Caco-2 (cell line): ENCODE data around the gene ARHGAP15. TPM values are rescaled to one million over a fixed set of nuclear protein-coding genes. Genes with fewer than 3 reads are reported as not detected.

Experiments
- BruUV-seq: library from RNA; stranded (reverse); fragments of 400-500 nt; replicated peaks from 2 replicates; lab custom pipeline; 2021; lab: Mats Ljungman, UMichigan
- CTCF ChIA-PET: fragments of 300-600 bp; sonication (Branson Sonifier 250); formaldehyde crosslinking; loops from one replicate; lab custom pipeline; 2022; ENCODE audit warnings: antibody characterized with exemption; lab: Charles Lee
- POLR2A ChIA-PET: fragments of 300-600 bp; sonication (Branson Sonifier 250); formaldehyde crosslinking; loops from one replicate; lab custom pipeline; 2022; ENCODE audit warnings: antibody characterized with exemption; lab: Charles Lee
- DNase-seq, 2 experiments: peaks; one replicate each; pipeline versions ENCODE4 v3.0.0 to v3.0.0-alpha.2; 2020 to 2022
- H3K27me3 ChIP-seq: replicated peaks from 2 replicates; pipeline ENCODE4 v1.6.0; 2011; ENCODE audit warnings: low read length; ENCODE audit not compliant: control insufficient read depth, insufficient read depth
- H3K36me3 ChIP-seq: 2 replicates; pipeline ENCODE4 v1.5.1; 2011; ENCODE audit warnings: low read length; ENCODE audit not compliant: control insufficient read depth, insufficient read depth
- H3K4me1 ChIP-seq: fragments of 250-450 bp; sonication (Bioruptor Pico); 2 replicates; pipeline ENCODE4 v1.5.1; 2020; ENCODE audit warnings: mild to moderate bottlenecking
- H3K4me3 ChIP-seq: 2 replicates; pipeline ENCODE4 v1.5.1; 2011; ENCODE audit warnings: low read depth, mild to moderate bottlenecking, control low read depth, low read length
- H3K9me3 ChIP-seq: fragments of 250-450 bp; sonication (Bioruptor Pico); 2 replicates; pipeline ENCODE4 v1.5.1; 2020; ENCODE audit warnings: mild to moderate bottlenecking, moderate library complexity
- H3K27ac Mint-ChIP-seq: one replicate; pipeline ENCODE4 v1.8.0; 2022; ENCODE audit warnings: mixed read lengths; ENCODE audit not compliant: unreplicated experiment
- H3K27me3 Mint-ChIP-seq: one replicate; pipeline ENCODE4 v1.8.0; 2022; ENCODE audit warnings: mixed read lengths; ENCODE audit not compliant: insufficient read depth, unreplicated experiment
- H3K36me3 Mint-ChIP-seq: one replicate; pipeline ENCODE4 v1.8.0; 2022; ENCODE audit warnings: mild to moderate bottlenecking, mixed read lengths; ENCODE audit not compliant: insufficient read depth, unreplicated experiment
- H3K4me1 Mint-ChIP-seq: one replicate; pipeline ENCODE4 v1.8.0; 2022; ENCODE audit warnings: low read depth, mixed read lengths; ENCODE audit not compliant: unreplicated experiment
- H3K4me3 Mint-ChIP-seq: one replicate; pipeline ENCODE4 v1.8.0; 2022; ENCODE audit warnings: mild to moderate bottlenecking, moderate library complexity, mixed read lengths; ENCODE audit not compliant: unreplicated experiment
- H3K9me3 Mint-ChIP-seq: one replicate; pipeline ENCODE4 v1.8.0; 2022; ENCODE audit warnings: mixed read lengths; ENCODE audit not compliant: unreplicated experiment
- intact Hi-C: fragments of 100-400 bp; cut with micrococcal nuclease; formaldehyde crosslinking; loops from one replicate; pipeline ENCODE4 v1.10.0; 2022; ENCODE audit not compliant: unreplicated experiment
- total RNA-seq: library from RNA; stranded (reverse); gene quantifications from 2 replicates; pipeline ENCODE4 v1.2.3, GENCODE V29; 2022
- TF ChIP-seq, protein P1 (sequence below), 2 experiments: fragments of 200-600 bp in 1 of 2; IDR thresholded peaks; 1 replicate in 1 of 2; 2 replicates in 1 of 2; pipeline versions ENCODE4 v1.5.1 to v1.8.0; 2011 to 2022; ENCODE audit warnings: antibody characterized with exemption in 1 of 2, control low read depth in 1 of 2, inconsistent platforms in 1 of 2, low read depth in 1 of 2, low read length in 1 of 2, mild to moderate bottlenecking in 1 of 2, moderate library complexity in 1 of 2; ENCODE audit not compliant: insufficient read depth in 1 of 2, severe bottlenecking in 1 of 2, unreplicated experiment in 1 of 2

ARHGAP15 gene
- total RNA-seq, 1 experiment from 2014 or later = not detected

DNA sequence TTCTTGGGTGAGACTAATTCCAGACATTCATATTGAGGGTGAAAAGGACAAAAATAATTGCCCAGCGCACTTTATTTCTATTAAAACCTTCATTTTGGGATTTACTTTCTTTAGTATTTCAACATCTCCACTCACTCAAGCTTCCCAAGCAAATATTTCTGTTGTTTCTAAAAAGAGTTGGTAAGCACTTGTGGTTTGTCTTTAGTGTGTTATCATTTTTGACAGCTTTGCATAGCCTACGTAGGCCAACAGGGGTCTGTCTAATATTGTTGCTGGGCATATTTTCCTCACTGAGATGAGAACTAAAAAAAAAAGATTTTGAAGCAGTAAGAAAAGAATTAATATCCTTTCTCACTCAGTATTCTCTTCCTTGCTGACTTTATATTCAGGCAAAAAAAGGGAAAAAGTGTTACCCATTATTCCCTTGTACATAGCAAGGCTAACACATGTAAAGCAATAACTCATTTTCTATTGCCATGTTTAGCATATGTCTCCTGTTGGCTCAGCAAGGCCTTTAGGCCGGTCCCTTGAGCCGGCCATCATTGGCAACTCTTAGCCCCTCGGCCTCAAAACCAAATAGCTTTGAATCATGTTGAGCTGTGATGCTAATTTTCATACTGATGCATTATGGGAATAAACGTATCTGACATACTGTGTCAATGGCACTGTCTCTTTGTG lies 494.2 kb downstream of the ARHGAP15 start:
- Mint-ChIP-seq H3K27me3 (peaks cover 9% of the 10 kb centered on the region), H3K9me3 (no peaks in the 10 kb centered on the region), H3K27ac (no peak overlapping the region), H3K4me3 (no peak overlapping the region), H3K36me3 (no peaks in the 10 kb centered on the region), H3K4me1 (no peaks in the 10 kb centered on the region)
- ChIA-PET CTCF (interaction anchor here (0.5 kb wide), 1 partner anchor 194 kb away, joined by 3 read pairs; no protein-coding TSS in a partner anchor), POLR2A (no interaction called here)
- intact Hi-C loops = no loop called here
- DNase-seq = no peak
- H3K36me3 ChIP-seq = no peaks in the 10 kb centered on the region
- H3K9me3 ChIP-seq = no peaks in the 10 kb centered on the region
- BruUV-seq = no TSS peak
- TF ChIP-seq, protein P1, sequence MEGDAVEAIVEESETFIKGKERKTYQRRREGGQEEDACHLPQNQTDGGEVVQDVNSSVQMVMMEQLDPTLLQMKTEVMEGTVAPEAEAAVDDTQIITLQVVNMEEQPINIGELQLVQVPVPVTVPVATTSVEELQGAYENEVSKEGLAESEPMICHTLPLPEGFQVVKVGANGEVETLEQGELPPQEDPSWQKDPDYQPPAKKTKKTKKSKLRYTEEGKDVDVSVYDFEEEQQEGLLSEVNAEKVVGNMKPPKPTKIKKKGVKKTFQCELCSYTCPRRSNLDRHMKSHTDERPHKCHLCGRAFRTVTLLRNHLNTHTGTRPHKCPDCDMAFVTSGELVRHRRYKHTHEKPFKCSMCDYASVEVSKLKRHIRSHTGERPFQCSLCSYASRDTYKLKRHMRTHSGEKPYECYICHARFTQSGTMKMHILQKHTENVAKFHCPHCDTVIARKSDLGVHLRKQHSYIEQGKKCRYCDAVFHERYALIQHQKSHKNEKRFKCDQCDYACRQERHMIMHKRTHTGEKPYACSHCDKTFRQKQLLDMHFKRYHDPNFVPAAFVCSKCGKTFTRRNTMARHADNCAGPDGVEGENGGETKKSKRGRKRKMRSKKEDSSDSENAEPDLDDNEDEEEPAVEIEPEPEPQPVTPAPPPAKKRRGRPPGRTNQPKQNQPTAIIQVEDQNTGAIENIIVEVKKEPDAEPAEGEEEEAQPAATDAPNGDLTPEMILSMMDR (IDR thresholded peaks at IDR 0.05; ENCODE audit: insufficient read depth in 1 of 2, low read depth in 1 of 2, low read length in 1 of 2, severe bottlenecking in 1 of 2, unreplicated experiment in 1 of 2) = no peak
- no peak overlapping the region for H3K4me3 ChIP-seq
- H3K4me1 ChIP-seq = no peaks in the 10 kb centered on the region
- H3K27me3 ChIP-seq = no peaks in the 10 kb centered on the region

DNA sequence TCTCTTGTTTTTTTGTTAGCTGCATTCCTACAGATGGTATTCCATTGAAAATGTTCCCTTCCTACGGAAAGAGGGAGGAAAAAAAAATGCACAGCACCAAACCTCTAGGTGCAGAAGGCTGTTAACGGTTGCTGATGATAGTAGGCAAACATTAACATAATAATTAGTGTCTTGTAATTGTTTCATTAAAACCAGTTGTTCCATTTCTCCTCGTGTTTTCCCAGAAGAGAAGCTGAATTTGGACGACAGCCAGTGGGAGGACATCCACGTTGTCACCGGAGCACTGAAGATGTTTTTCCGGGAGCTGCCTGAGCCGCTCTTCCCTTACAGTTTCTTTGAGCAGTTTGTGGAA lies 494.7 kb downstream of the ARHGAP15 start:
- CTCF ChIA-PET = interaction anchor here (0.5 kb wide), 1 partner anchor 194 kb away, joined by 3 read pairs; no protein-coding TSS in a partner anchor
- Histone ChIP-seq H3K27me3 (no peaks in the 10 kb centered on the region), H3K4me1 (no peaks in the 10 kb centered on the region), H3K36me3 (no peaks in the 10 kb centered on the region), H3K9me3 (no peaks in the 10 kb centered on the region), H3K4me3 (no peak overlapping the region)
- POLR2A ChIA-PET = no interaction called here
- TF ChIP-seq, protein P1 (IDR thresholded peaks at IDR 0.05; ENCODE audit: insufficient read depth in 1 of 2, low read depth in 1 of 2, low read length in 1 of 2, severe bottlenecking in 1 of 2, unreplicated experiment in 1 of 2) = no peak
- no TSS peak for BruUV-seq
- H3K36me3 Mint-ChIP-seq = no peaks in the 10 kb centered on the region
- intact Hi-C loops = no loop called here
- H3K9me3 Mint-ChIP-seq = no peaks in the 10 kb centered on the region
- no peak for DNase-seq
- H3K4me1 Mint-ChIP-seq = no peaks in the 10 kb centered on the region
- H3K27me3 Mint-ChIP-seq = peaks cover 9% of the 10 kb centered on the region
- H3K27ac Mint-ChIP-seq = no peak overlapping the region
- no peak overlapping the region for H3K4me3 Mint-ChIP-seq

DNA sequence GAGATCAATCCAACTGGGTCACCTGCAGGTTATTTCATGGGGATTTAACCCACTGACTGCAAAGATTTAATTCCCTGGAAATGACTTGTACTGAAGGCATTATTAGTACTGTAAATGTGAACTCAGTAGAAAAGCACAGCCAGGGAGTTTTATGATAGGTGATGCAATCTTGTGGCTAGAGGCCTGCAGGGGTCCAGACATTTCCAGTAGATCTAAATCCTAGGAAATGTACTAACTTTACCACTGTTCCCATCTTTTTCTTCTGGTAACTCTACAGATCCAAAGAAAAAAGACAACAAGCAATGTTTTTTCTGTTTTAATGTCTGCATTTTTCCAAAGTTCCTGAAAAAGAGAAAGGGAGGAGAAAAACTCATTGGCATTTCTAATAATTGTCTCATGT lies 500.1 kb downstream of the ARHGAP15 start:
- ChIA-PET CTCF (no interaction called here), POLR2A (no interaction called here)
- Mint-ChIP-seq H3K27me3 (peaks cover 5% of the 10 kb centered on the region), H3K4me1 (no peaks in the 10 kb centered on the region), H3K4me3 (no peak overlapping the region), H3K27ac (no peak overlapping the region), H3K36me3 (no peaks in the 10 kb centered on the region), H3K9me3 (no peaks in the 10 kb centered on the region)
- H3K9me3 ChIP-seq = no peaks in the 10 kb centered on the region
- intact Hi-C loops = no loop called here
- TF ChIP-seq, protein P1 (IDR thresholded peaks at IDR 0.05; ENCODE audit: insufficient read depth in 1 of 2, low read depth in 1 of 2, low read length in 1 of 2, severe bottlenecking in 1 of 2, unreplicated experiment in 1 of 2) = no peak
- H3K4me3 ChIP-seq = no peak overlapping the region
- no peaks in the 10 kb centered on the region for H3K36me3 ChIP-seq
- no peak for DNase-seq
- no peaks in the 10 kb centered on the region for H3K4me1 ChIP-seq
- no TSS peak for BruUV-seq
- H3K27me3 ChIP-seq = no peaks in the 10 kb centered on the region
